HCT116 (cell line): ENCODE data around the gene SMC4. TPM values are rescaled to one million over a fixed set of nuclear protein-coding genes. Genes with fewer than 3 reads are reported as not detected.

Experiments
- ATAC-seq: fragments of 200-7000 bp; cut with Tn5 transposase; 2 replicates; pipeline ENCODE4 v1.9.1; 2020; ENCODE audit warnings: mild to moderate bottlenecking, moderate library complexity
- BruUV-seq: library from RNA; stranded (reverse); fragments of 400-500 nt; replicated peaks from 2 replicates; lab custom pipeline; 2021; lab: Mats Ljungman, UMichigan
- CTCF ChIA-PET: fragments of 300-600 bp; sonication (Branson Sonifier 250); formaldehyde crosslinking; loops from one replicate; lab custom pipeline; 2021; ENCODE audit warnings: antibody characterized with exemption; lab: Charles Lee
- POLR2A ChIA-PET: fragments of 300-600, 350-600 bp; sonication (Branson Sonifier 250); formaldehyde crosslinking; loops from one replicate; lab custom pipeline; 2021; ENCODE audit warnings: antibody characterized with exemption; lab: Charles Lee
- RAD21 ChIA-PET, 2 experiments: fragments of 300-600 bp; sonication (Branson Sonifier 250); formaldehyde crosslinking; loops; one replicate each; lab custom pipeline; 2023; ENCODE audit warnings: low total read pairs in 2 of 2; ENCODE audit not compliant: uncharacterized antibody in 2 of 2, unreplicated experiment in 2 of 2, low non-redundant PET in 1 of 2; lab: Charles Lee
- DNase-seq: peaks from one replicate; pipeline ENCODE4 v3.0.0-alpha.2; 2010; ENCODE audit warnings: low read depth, low spot score
- H2AFZ ChIP-seq: fragments of 200-600 bp; shearing (Covaris generic), sonication (generic); 2 replicates; pipeline ENCODE4 v1.6.1; 2017; ENCODE audit warnings: low read depth, mixed run types, mixed read lengths, antibody characterized with exemption, low read length; ENCODE audit not compliant: poor library complexity, severe bottlenecking
- H3K27ac ChIP-seq: 2 replicates; pipeline ENCODE4 v1.5.1; 2012; ENCODE audit warnings: low read depth, low read length
- H3K27me3 ChIP-seq: fragments of 200-600 bp; sonication (generic); 2 replicates; pipeline ENCODE4 v1.6.1; 2016; ENCODE audit warnings: mixed run types, low read length, mixed read lengths; ENCODE audit not compliant: insufficient read depth
- H3K36me3 ChIP-seq, 2 experiments: fragments of 200-500 bp in 1 of 2; fragments of 200-600 bp in 1 of 2; sonication (Bioruptor generic) in 1 of 2; sonication (generic) in 1 of 2; 2 replicates each; pipeline versions ENCODE4 v1.5.1 to v1.6.1; 2014 to 2016; ENCODE audit warnings: low read length in 2 of 2, inconsistent platforms in 1 of 2, mixed read lengths in 1 of 2, mixed run types in 1 of 2; ENCODE audit not compliant: insufficient read depth in 2 of 2, control insufficient read depth in 1 of 2
- H3K4me1 ChIP-seq, 2 experiments: fragments of 200-600 bp in 1 of 2; sonication (generic) in 1 of 2; 2 replicates each; pipeline versions ENCODE4 v1.5.1 to v1.6.1; 2012 to 2017; ENCODE audit warnings: low read length in 2 of 2, inconsistent platforms in 1 of 2, mild to moderate bottlenecking in 1 of 2, mixed read lengths in 1 of 2, mixed run types in 1 of 2, moderate library complexity in 1 of 2; ENCODE audit not compliant: insufficient read depth in 2 of 2, control insufficient read depth in 1 of 2
- H3K4me2 ChIP-seq: fragments of 200-600 bp; sonication (generic); 2 replicates; pipeline ENCODE4 v1.6.1; 2017; ENCODE audit warnings: mixed run types, low read length, mixed read lengths
- H3K4me3 ChIP-seq, 2 experiments: fragments of 200-600 bp in 1 of 2; sonication (generic) in 1 of 2; replicated peaks in 1 of 2; 2 replicates each; pipeline ENCODE4 v1.5.1; 2011 to 2016; ENCODE audit warnings: low read length in 2 of 2, control low read depth in 1 of 2, low read depth in 1 of 2, mild to moderate bottlenecking in 1 of 2, mixed read lengths in 1 of 2, mixed run types in 1 of 2
- H3K79me2 ChIP-seq: fragments of 200-600 bp; sonication (generic); 2 replicates; pipeline ENCODE4 v1.6.1; 2017; ENCODE audit warnings: mild to moderate bottlenecking, mixed run types, low read length, moderate library complexity, mixed read lengths; ENCODE audit not compliant: insufficient read depth
- H3K9ac ChIP-seq: fragments of 200-600 bp; sonication (generic); 2 replicates; pipeline ENCODE4 v1.6.1; 2016; ENCODE audit warnings: low read length, mixed read lengths
- H3K9me2 ChIP-seq: fragments of 200-600 bp; sonication (generic), shearing (Covaris generic); 2 replicates; pipeline ENCODE4 v1.6.1; 2017; ENCODE audit warnings: mixed run types, mild to moderate bottlenecking, moderate library complexity; ENCODE audit not compliant: insufficient read depth
- H3K9me3 ChIP-seq, 2 experiments: fragments of 200-500 bp in 1 of 2; fragments of 200-600 bp in 1 of 2; sonication (Bioruptor generic) in 1 of 2; sonication (generic) in 1 of 2; 2 replicates each; pipeline ENCODE4 v1.6.1; 2014 to 2017; ENCODE audit warnings: low read length in 2 of 2, mixed read lengths in 2 of 2, inconsistent platforms in 1 of 2, low read depth in 1 of 2, mild to moderate bottlenecking in 1 of 2, mixed run types in 1 of 2, moderate library complexity in 1 of 2; ENCODE audit not compliant: control insufficient read depth in 1 of 2, insufficient read depth in 1 of 2
- H4K20me1 ChIP-seq: fragments of 200-600 bp; sonication (generic), shearing (Covaris generic); 2 replicates; pipeline ENCODE4 v1.6.1; 2017; ENCODE audit warnings: mixed run types, mild to moderate bottlenecking, moderate library complexity; ENCODE audit not compliant: insufficient read depth
- ELF1 ChIP-seq: IDR thresholded peaks from 2 replicates; pipeline ENCODE4 v1.6.1; 2012; ENCODE audit warnings: low read depth, borderline replicate concordance
- TCF7L2 ChIP-seq: IDR thresholded peaks from 2 replicates; pipeline ENCODE4 v1.7.0; 2011; ENCODE audit warnings: borderline replicate concordance, inconsistent platforms; ENCODE audit not compliant: insufficient read depth, insufficient read length; ENCODE audit errors: extremely low read depth
- YY1 ChIP-seq: IDR thresholded peaks from 2 replicates; pipeline ENCODE4 v1.6.1; 2011; ENCODE audit warnings: low read length, low read depth, moderate library complexity, mild to moderate bottlenecking; ENCODE audit not compliant: insufficient replicate concordance; ENCODE audit errors: extremely low read depth
- intact Hi-C: fragments of 100-400 bp; cut with micrococcal nuclease; formaldehyde crosslinking; loops from 2 replicates; pipeline ENCODE4 v1.10.0; 2022
- total RNA-seq: library from RNA; stranded (reverse); gene quantifications from one replicate; pipeline ENCODE4 v1.2.1, GENCODE V29; 2021; ENCODE audit not compliant: unreplicated experiment
- TF ChIP-seq, protein P1 (sequence below): IDR thresholded peaks from 2 replicates; pipeline ENCODE4 v1.6.1; 2011; ENCODE audit warnings: mild to moderate bottlenecking, low read length, moderate library complexity; ENCODE audit not compliant: insufficient replicate concordance; ENCODE audit errors: extremely low read depth

The SMC4 gene
- total RNA-seq, 1 experiment from 2014 or later: 123 TPM

DNA sequence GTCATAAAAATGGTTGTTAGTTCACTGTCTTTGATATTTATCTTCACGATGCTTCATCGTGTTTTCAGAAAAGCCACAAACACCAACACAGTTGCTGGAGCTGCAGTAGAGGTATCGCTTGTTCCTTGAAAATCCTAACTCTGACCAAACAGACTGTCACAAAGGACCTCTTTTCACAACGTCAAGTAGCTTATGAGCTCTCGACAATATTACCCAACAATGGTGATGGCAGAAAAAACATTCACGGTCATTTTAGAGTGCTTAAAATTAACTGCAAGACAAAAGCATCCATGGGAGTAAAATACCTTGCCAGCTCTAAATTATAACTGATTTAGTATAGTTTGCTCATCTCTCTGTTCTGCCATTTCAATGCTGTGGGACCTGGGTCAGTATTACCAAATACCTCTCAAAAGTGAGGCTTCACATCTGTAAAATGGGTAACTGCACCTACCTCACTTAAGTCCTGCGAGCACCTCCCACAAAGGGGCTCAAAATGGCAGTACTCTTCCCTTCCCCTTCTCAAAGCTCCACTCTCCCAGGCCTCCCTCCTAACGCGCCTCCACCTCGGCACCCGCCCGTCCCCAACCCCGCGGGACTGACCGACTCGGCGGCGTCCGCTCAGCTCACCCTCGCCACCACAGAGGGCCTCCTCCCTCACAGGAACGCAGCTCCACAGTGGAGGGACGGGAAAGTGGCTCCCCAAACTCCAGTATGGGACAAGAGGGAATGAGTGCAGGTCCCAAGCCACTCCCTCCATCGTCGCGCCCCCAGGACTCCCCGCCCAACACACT lies 49.6 kb downstream of the SMC4 start:
- Histone ChIP-seq H3K27ac (peak overlapping the region; percentile 92), H3K27me3 (no peaks in the 10 kb centered on the region), H3K4me2 (peak overlapping the region; percentile 83), H3K9me2 (no peaks in the 10 kb centered on the region), H3K9ac (peak overlapping the region; percentile 91), H2AFZ (no peak overlapping the region), H3K4me3 (peak overlapping the region; percentile 75 to 77), H4K20me1 (peaks cover 5% of the 10 kb centered on the region; the same call in 1 of the 2 replicates), H3K36me3 (peaks cover 2 to 24% of the 10 kb centered on the region in 2 experiments; a peak in 2 of 4 replicates), H3K9me3 (no peaks in the 10 kb centered on the region), H3K79me2 (peaks cover 55% of the 10 kb centered on the region), H3K4me1 (peaks cover 8 to 37% of the 10 kb centered on the region in 2 experiments)
- POLR2A ChIA-PET: interaction anchor here (1.0 to 1.2 kb wide), 3 partner anchors 12 to 37 kb away, joined by 3 read pairs; no protein-coding TSS in a partner anchor
- TSS peak; percentile 68 for BruUV-seq
- CTCF ChIA-PET: interaction anchor here (0.8 to 1.3 kb wide), 3 partner anchors 12 to 443 kb away, joined by 3 read pairs; no protein-coding TSS in a partner anchor
- RAD21 ChIA-PET: interaction anchor here in 1 of 2 experiments (0.6 kb wide), 1 partner anchor 978 kb away, joined by 3 read pairs; no protein-coding TSS in a partner anchor
- intact Hi-C loops: no loop called here
- TF ChIP-seq YY1 (peak; percentile 53), TCF7L2 (no peak), ELF1 (no peak)
- TF ChIP-seq, protein P1, sequence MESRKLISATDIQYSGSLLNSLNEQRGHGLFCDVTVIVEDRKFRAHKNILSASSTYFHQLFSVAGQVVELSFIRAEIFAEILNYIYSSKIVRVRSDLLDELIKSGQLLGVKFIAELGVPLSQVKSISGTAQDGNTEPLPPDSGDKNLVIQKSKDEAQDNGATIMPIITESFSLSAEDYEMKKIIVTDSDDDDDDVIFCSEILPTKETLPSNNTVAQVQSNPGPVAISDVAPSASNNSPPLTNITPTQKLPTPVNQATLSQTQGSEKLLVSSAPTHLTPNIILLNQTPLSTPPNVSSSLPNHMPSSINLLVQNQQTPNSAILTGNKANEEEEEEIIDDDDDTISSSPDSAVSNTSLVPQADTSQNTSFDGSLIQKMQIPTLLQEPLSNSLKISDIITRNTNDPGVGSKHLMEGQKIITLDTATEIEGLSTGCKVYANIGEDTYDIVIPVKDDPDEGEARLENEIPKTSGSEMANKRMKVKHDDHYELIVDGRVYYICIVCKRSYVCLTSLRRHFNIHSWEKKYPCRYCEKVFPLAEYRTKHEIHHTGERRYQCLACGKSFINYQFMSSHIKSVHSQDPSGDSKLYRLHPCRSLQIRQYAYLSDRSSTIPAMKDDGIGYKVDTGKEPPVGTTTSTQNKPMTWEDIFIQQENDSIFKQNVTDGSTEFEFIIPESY: no peak
- DNase-seq (no peak), ATAC-seq (peak; percentile 83)
